SW 1271 (cell line): ENCODE data around the gene LSM11.
A peak's percentile ranks its signal among the peaks of the same experiment; 100 is the strongest.
"Not testable (repeated sequence)": the region's sequence is repeated elsewhere in the genome, so short reads cannot be mapped to it uniquely, and the experiment has no call there.

Source experiments
- DNase-seq, 2 experiments: peaks; one replicate each; lab custom pipeline; 2025; lab: John Stamatoyannopoulos, UW

The LSM11 gene

DNA sequence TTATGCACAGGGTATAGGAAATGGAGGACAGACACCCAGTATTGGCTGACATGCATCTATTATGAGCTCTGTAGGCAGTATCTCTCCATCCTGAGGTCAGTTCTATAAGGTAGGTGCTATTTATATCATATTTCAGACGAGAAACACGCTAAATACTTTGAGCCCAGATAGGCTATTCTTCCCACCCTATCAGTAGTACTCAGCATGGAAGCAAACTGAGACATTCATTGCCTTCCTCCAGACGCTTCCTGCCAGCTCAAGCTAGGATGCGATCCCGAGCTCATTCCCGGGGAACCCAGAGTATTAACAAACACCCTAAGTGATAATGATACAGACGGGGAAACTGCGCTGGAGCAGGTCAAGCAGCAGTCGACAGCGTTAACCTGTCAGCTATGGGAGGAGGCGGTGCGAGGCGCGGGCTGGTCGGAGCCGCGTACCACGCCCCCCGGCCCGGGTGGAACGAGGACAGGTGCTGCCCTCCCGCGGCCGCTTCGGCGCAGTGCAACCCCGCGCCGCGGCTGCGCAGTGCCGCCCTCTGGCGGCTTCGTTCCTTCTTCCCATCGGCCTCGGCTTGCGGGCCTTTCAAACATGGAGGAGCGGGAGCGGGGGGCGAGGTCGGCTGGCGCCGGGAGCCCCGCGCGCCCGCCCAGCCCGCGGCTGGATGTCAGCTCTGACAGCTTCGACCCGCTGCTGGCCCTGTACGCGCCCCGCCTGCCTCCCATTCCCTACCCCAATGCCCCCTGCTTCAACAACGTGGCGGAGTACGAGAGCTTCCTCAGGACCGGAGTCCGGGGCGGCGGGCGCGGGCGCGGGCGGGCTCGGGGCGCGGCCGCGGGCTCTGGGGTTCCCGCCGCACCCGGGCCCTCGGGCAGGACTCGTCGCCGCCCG lies at the start of gene LSM11:
Gene LSM11 (plus strand): TSS at position 550 of the 888 bp plus-strand sequence. CDS start 39 bp downstream, at position 589.
- DNase-seq, result peak; percentile 59 to 90

DNA sequence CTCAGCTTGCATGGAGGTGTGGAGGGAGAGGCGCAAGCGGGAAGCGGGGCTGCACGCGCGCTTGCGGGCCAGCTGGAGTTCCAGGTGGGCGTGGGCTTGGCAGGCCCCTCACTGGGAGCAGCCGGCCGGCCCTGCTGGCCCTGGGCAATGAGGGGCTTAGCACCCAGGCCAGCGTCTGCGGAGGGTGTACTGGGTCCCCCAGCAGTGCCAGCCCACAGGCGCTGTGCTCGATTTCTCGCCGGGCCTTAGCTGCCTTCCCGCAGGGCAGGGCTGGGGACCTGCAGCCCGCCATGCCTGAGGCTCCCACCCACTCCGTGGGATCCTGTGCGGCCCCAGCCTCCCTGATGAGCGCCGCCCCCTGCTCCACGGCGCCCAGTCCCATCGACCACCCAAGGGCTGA lies 49.7 kb upstream of the LSM11 start:
- DNase-seq, result not testable (repeated sequence)

DNA sequence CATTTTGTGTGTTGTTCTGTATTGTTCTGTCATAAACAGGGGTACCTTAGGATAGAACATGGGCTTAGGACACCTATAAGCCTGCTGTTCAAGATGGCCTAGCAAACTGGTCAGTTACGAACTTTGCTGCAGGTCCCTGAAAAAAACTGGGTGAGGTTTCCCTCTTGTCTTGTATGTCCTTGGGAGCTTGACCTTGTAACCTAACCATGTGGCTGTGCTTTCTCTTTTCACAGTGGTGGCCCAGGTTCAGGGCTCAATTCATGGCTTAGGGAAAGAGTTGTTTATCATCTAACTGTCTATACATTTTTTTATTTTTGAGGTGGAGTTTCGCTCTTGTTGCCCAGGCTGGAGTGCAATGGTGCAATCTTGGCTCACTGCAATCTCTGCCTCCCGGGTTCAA lies 47.4 kb upstream of the LSM11 start:
- not testable (repeated sequence) for DNase-seq

DNA sequence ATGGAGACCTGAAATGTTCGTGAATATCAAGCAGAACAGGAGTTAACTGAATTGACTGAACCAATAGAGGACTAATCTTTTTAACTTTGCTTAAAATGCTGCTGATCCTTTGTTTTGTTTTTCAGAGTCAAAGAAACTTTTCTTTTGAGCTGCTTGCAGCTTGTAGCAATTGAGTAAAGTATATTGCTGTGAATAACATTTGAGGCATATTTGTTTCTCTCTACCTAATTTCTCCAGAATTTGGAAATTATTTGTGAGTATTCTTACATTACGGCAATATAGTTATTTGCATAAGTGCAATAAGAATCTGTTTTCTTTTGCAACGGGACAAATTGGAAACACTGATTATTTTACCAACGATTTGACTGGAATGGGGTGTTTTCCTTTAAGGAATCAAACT lies 44.8 kb upstream of the LSM11 start:
- DNase-seq, result not testable (repeated sequence)

DNA sequence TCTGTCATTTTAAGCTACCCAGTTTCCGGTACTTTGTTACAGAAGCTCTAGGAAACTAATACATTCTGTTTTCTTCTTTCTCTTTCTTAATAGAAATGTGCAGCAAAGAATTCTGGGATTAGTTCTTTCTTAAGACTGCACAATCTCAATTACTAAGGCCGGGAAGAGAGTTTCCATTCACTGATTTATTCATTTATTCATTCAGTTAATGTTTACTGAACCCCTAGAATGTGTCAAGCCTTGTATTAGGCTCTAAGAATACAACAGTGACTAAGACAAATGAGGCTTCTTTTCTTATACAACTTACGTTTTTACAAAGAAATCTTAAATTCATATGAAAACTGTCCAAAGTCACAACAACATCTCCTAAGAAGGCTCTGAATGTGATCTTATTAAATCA lies 39.8 kb upstream of the LSM11 start:
- no peak for DNase-seq

DNA sequence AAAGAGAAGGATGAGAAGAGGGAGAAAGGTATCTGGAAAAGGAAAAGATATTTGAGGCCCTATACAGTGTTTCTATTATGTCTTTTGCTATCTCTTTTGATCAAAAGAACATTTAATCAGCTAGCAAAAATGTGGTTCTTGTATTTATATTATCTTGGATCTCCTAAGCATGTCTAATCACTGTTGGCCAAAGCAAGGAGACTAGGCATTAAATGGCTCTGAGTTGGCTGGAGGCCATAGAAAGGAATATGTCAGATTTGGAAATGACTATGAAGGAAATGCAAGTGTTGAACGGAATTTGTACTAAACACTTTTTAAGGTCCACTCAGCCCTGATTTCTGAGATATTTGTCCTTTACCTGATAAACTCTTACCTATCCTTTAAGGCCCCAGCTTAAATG lies 34.6 kb upstream of the LSM11 start:
- DNase-seq, result no peak

DNA sequence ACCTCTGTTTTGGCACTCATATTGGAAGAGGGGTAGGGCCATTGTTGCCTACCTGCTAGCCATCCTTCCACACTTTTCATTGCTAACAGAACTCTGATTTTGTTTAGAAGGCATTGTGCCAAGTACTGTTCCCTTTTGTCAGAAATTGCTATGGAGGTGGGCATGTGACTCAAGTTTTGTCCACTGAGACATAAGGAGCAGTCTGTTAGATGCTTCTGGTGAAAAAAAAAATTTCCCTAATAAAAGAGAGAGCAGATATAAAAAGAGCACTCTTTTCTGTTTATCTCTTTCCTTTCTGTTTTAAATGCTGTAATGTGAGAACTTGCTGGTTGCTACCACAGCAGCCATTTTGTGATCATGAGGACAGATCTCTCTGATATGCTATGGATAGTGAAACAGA lies 34.2 kb upstream of the LSM11 start:
- no peak for DNase-seq

DNA sequence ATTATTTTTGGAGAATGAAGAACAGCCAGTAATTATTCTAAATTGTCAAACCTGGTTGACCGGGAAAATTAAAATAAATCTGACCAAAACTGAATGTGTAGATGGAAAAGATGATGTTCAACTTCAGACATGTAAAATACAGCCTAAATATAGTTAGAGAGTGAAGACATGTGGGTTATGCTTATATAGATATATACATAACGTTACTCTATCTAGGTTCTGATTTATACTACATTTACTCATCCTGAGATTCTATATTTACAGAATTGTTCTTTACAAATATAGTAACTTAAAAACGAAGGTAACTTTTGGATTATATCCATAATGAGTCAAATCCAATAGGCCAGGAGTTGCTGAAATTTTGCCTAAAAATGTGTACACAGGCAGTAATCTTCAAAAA lies 33.1 kb upstream of the LSM11 start:
- DNase-seq, result no peak

DNA sequence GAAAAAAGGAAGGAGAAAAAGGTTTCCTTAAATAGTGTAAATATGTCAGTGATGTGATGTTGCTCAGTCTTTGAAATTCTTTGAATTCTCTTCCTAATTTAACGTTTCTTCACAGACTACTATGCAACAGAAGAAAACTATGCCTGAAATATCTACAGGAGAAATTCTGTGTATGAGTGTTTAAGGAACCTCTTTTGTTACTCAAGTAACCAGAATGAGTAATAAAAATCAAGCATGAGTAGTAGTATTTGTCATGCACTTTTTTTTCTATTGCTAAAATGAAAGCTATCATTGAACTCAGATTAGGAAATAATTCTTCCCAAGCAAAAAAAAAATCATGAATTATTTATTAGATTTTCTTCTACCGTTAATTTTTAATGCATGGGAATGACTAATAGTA lies 32.6 kb upstream of the LSM11 start:
- no peak for DNase-seq

DNA sequence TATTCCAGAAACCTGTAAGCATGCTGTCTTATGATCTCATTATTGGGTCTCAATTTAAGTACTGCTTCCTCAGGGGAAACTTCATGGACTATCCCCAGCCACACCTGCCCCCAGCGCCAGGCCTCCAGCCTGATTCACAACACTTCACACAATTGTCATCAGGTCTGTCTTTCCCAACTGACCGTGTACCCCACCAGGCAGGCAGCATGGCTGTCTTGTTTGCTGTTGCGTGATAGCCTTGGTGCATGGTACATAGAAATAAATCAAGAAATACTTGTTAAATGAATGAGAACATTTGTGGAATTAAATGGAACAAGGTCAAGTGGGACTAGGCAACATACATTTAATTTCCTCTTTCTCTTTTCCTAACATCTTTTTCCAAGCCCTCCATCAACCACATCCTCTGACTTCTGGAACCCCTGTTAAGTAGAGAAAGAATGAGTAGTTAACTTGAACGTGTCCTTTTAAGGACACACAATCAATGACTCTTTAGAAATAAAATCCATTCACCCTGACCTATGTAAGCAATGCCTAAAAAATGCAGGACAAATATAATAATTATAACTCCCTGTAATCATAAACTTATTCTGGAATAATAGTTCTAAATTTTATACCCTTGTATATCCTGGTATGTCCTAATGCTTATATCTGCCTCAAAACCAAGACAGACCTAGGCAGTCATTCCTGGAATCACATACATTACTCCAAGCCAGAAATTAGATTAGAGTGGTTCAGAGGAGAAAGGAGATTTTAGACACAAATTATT lies 29.5 kb upstream of the LSM11 start:
- no peak for DNase-seq

DNA sequence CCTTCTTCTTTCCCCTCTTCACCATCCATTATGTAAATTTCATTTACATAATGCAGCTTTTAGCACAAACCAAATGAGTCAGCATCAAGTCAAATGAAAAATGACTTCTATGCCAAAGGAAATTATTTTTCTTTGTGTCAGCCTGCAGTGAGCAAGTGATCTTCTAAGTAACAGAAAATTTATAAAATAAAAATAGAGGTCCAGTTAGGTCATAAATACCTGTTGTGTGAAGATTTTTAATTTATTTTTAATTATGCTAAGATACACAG lies 29.0 kb upstream of the LSM11 start:
- DNase-seq, result no peak

DNA sequence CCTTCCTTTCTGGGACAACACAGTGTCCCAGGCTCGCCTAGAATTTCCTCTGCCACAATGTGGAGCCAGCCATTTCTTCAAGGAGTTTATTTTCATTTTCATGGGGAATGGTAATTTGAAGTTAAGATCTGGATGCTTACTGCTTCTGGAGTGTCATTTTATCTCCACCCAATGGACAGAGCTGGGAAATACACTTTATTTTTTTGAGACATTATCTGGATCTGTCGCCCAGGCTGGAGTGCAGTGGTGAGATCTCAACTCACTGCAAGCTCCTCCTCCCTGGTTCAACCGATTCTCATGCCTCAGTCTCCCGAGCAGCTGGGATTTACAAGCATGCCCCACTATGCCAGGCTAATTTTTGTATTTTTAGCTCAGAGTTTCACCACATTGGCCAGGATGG lies 25.0 kb upstream of the LSM11 start:
- peak; percentile 19 to 70 for DNase-seq

DNA sequence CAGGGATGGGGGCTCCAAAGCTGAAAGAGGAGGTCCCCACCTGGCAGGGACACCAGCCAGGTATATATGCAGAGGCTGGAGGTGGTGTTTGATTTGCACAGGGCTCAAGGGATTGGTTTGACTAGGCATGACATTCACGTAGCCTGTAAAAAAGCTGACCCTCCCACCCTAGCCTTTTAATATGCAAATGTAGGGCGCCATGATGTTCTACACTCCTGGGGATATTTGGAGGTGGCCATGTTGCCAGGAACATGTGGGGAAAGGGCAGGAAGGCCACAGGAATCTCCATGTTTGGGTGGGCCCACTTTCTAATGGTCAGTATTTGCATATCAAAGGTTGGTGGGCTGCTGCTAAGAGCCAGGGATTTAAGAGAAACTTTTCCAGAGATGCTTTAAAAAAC lies 24.3 kb upstream of the LSM11 start:
- no peak for DNase-seq

DNA sequence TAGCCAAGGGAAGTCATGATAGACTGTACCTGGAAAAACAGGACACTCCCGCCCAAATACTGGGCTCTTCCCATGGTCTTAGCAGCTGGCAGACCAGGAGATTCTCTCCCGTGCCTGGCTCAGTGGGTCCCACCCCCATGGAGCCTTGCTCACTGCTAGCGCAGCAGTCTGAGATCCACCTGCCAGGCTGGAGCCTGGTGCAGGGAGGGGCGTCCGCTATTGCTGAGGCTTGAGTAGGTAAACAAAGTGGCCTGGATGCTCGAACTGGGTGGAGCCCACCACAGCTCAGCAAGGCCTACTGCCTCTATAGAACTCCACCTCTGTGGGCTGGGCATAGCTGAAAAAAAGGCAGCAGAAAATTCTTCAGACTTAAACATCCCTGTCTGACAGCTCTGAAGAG lies 22.4 kb upstream of the LSM11 start:
- no peak for DNase-seq

DNA sequence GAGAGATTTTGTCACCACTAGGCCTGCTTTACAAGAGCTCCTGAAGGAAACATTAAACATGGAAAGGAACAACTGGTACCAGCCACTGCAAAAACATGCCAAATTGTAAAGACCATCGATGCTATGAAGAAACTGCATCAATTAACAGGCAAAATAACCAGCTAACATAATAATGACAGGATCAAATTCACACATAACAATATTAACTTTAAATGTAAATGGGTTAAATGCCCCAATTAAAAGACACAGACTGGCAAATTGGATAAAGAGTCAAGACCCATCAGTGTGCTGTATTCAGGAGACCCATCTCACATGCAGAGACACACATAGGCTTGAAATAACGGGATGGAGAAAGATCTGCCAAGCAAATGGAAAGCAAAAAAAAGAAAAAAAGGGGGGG lies 20.6 kb upstream of the LSM11 start:
- not testable (repeated sequence) for DNase-seq

DNA sequence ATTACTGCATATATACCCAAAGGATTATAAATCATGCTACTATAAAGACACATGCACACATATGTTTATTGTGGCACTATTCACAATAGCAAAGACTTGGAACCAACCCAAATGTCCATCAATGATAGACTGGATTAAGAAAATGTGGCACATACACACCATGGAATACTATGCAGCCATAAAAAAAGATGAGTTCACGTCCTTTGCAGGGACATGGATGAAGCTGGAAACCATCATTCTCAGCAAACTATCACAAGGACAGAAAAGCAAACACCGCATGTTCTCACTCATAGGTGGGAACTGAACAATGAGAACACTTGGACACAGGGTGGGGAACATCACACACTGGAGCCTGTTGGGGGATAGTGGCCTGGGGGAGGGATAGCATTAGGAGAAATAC lies 16.9 kb upstream of the LSM11 start:
- DNase-seq, result not testable (repeated sequence)

DNA sequence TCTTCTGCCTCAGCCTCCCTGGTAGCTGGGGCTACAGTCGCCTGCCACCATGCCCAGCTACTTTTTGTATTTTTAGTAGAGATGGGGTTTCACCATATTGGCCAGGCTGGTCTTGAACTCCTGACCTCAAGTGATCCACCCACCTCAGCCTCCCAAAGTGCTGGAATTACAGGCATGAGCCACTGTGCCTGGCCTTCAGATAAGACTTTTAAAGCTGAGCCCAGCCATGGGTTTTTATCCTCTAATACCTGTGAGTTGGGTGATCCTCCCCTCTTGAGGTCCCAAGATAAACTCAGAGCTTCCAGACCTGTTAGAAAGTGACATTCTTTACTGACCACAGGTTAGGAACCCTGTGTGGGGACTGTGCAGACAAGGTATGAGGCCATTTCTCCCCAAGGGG lies 15.7 kb upstream of the LSM11 start:
- not testable (repeated sequence) for DNase-seq

DNA sequence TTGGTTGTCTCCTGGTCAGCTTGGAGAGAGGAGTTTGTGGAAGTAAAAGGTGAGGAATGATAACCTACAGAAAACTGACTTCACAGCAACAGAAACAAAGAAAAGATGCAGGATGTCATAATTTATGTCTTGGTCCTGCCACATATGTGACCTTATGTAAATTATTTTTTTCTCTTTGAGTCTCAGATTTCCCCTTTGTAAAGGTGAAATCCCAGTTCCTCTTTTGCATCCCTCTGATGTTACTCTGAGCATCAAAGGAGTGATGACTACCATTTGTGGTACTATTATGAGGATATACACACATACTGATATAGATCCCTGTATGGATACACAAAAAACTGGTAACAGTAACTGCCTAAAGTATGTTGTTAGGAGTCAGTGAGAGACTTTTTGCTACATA lies 13.7 kb upstream of the LSM11 start:
- no peak for DNase-seq

DNA sequence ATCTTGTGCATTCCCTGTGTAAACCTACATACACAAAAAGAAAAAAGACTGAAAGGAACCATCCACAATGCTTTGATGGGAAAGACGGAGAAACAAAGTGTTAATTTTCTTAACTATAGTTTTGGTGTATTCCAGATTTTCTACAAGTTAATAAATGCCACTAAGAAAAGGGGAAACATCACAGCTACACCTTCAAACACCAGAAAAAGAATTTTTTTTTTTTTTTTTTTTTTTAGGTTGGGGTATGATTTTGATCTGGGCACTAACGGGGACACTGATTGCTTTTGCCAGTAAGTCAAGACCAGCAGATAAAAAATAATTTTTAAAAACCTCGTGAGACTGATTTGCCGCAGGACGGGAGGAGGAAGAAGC lies 12.6 kb upstream of the LSM11 start:
- no peak for DNase-seq

DNA sequence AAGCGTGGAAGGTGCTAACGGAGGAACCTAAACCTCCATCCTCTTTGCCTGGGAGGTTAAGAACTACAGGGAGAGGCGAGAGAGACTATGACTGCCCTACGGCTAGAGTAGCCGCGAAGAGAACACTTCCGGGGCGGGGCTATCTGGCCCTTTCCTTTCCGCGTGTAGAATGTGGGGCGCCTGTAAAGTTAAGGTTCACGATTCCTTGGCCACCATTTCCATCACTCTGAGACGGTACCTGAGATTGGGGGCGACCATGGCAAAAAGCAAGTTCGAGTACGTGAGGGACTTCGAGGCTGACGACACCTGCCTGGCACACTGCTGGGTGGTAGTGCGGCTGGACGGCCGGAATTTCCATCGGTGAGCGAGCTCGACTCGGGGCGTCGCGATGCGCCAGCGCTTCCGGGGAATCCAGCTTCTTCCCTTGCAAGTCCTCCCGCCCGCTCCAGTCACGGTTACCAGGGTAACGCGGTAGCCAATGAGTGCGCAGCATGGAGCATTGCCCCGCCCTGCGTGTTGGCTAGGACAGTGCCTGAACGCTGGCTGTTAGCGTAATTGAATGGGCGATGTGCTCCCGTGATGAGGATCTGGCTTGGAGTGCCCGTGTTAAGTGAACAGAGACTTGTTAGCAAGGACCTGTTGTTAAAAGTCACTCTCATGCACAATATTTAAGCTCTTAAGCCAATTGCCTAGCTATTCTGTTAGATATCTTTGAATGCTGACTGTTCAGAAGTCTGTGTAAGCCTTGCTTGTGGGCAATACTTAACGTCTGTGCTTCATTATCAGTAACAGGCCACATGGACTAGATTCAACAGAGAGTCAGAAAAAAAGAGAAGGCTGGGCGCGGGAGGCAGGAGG lies 12.0 kb upstream of the LSM11 start, which contains the start of gene THG1L:
Gene THG1L (plus strand): TSS at position 149 of the 858 bp plus-strand sequence. CDS start 21 bp downstream, at position 170.
- peak; percentile 97 for DNase-seq

DNA sequence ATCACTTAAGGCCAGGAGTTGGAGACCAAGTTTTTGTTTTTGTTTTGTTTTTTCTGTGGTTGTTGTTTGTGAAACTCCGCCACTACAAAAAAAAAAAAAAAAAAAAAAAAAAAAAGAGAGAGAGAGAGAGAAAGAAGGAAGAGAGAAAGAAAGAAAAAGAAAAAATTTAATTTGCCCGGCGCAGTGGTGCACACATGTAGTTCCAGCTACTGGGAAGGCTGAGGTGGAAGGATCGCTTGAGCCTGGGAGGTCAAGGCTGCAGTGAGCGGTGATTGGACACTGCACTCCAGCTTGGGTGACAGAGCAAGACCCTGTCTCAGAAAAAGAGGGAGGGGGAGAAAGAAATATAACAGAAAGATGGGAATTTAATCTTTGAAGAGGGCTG lies 11.4 kb upstream of the LSM11 start:
- DNase-seq, result no peak

DNA sequence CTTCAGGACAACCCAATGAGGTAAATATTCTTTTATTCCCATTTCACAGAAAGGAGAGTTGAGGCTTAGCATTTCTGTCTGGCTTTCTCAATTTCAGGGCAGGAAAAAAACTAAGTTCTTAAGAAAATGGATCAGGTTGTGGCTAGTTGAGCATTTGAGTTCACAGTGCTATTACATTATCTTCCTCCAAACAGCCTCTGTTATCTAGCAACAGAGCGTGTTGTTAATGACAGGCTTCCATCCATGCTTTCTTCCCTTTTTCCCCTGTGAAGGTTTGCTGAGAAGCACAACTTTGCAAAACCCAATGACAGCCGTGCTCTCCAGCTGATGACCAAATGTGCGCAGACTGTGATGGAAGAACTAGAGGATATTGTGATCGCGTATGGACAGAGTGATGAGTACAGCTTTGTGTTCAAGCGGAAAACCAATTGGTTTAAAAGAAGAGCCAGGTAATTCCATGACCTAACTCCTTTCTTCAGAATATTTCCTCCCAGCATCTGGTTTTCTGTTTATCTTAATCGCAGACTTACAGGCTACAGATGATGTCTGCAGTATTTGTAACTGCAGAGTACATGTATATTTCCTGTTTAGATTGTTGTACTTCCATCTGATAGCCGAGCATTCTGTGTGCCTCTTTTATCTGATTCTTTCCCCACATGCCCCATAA lies 10.8 kb upstream of the LSM11 start:
- no peak for DNase-seq
